Measurements from ENCODE around the gene SLC1A2. TPM values are rescaled to one million over a fixed set of nuclear protein-coding genes. Genes with fewer than 3 reads are reported as not detected.
A peak's percentile ranks its signal among the peaks of the same experiment; 100 is the strongest.

SLC1A2 gene
- total and polyA plus RNA-seq, 2 of the 4 experiments (the other 2 are of a cell fraction): 0.15 to 0.54 TPM

- peaks cover 22% of the 10 kb centered on the region for H3K4me1 ChIP-seq (ENCODE audit: control insufficient read depth, insufficient read depth, low read length)
- no peaks in the 10 kb centered on the region for H4K20me1 ChIP-seq (ENCODE audit: insufficient read depth, low read length)
- BruUV-seq (replicated peaks): no TSS peak
- H2AK9ac ChIP-seq (replicated peaks; ENCODE audit: low read depth, low read length, poor library complexity): no peak overlapping the region
- ChIA-PET CTCF (interaction anchor here (0.5 kb wide), 1 partner anchor 457 kb away, joined by 3 read pairs; no protein-coding TSS in a partner anchor), POLR2A (ENCODE audit: unreplicated experiment) (no interaction called here)
- H2AFZ ChIP-seq (replicated peaks; ENCODE audit: low read length, poor library complexity): no peak overlapping the region
- no peaks in the 10 kb centered on the region; the same call in 1 of the 2 replicates for H3K9me3 ChIP-seq (ENCODE audit: control insufficient read depth, insufficient read depth, low read length)
- no peak overlapping the region for H3K23ac ChIP-seq (ENCODE audit: low read depth, low read length)
- no peak overlapping the region; the same call in 1 of the 2 replicates for H4K91ac ChIP-seq (ENCODE audit: insufficient read depth, low read depth, low read length)
- no peak overlapping the region for H2BK5ac ChIP-seq (ENCODE audit: low read depth, low read length, poor library complexity, severe bottlenecking)
- H3K36me3 ChIP-seq (ENCODE audit: control insufficient read depth, insufficient read depth, low read length): no peaks in the 10 kb centered on the region
- no peak overlapping the region for H3K14ac ChIP-seq (replicated peaks; ENCODE audit: low read depth, low read length)
- H3K56ac ChIP-seq (ENCODE audit: extremely low read depth, insufficient read depth, low read length): no peak overlapping the region
- peak overlapping the region; percentile 48; the same call in 1 of the 2 replicates for H3K18ac ChIP-seq (ENCODE audit: low read depth, low read length)
- no peak overlapping the region for H3K9ac ChIP-seq (ENCODE audit: low read depth, low read length)
- H3K9me1 ChIP-seq (ENCODE audit: insufficient read depth, low read length): peaks cover 11% of the 10 kb centered on the region
- H3K4me3 ChIP-seq (ENCODE audit: insufficient read depth, low read depth, low read length): no peak overlapping the region
- peak overlapping the region; percentile 57; the same call in 1 of the 2 replicates for H2BK20ac ChIP-seq (ENCODE audit: low read depth, low read length)
- ATAC-seq (ENCODE audit: low read depth) (no peak), DNase-seq (no peak)
- 94% methylated on average over 4 of the region's 5 CpGs; no CpG with 5 or more reads in 1 of the 2 experiments for WGBS, 2 experiments (ENCODE audit: extremely low coverage in 2 of 2, insufficient read length in 1 of 2)
- H3K79me1 ChIP-seq (ENCODE audit: low read depth in 1 of 2, low read length in 2 of 2): no peaks in the 10 kb centered on the region
- H3K4me2 ChIP-seq (ENCODE audit: low read depth, low read length): no peak overlapping the region
- no peak overlapping the region for H2BK120ac ChIP-seq (ENCODE audit: low read depth, low read length)
- TF ChIP-seq MAZ (IDR thresholded peaks at IDR 0.05; ENCODE audit: borderline replicate concordance, low read depth, low read length): no peak
- TF ChIP-seq RAD21 (IDR thresholded peaks at IDR 0.05; ENCODE audit: low read length): no peak
- TF ChIP-seq RCOR1 (IDR thresholded peaks at IDR 0.05; ENCODE audit: insufficient replicate concordance, low read length): no peak
- TF ChIP-seq POLR2A (IDR thresholded peaks at IDR 0.05; ENCODE audit: low read depth, low read length): no peak
- no peak for TF ChIP-seq CHD1 (IDR thresholded peaks at IDR 0.05; ENCODE audit: low read depth, low read length)
- TF ChIP-seq SMC3 (IDR thresholded peaks at IDR 0.05; ENCODE audit: low read depth, low read length): no peak
- TF ChIP-seq RFX5 (IDR thresholded peaks at IDR 0.05; ENCODE audit: low read depth, low read length): no peak
- TF ChIP-seq MXI1 (IDR thresholded peaks at IDR 0.05; ENCODE audit: borderline replicate concordance, low read depth, low read length): no peak
- TF ChIP-seq CTCF (conservative IDR thresholded peaks at IDR 0.05; ENCODE audit: low read depth, low read length): no peak
- TF ChIP-seq ELK1 (IDR thresholded peaks at IDR 0.05; ENCODE audit: borderline replicate concordance, low read depth, low read length): no peak
- H2BK15ac ChIP-seq (ENCODE audit: low read depth, low read length): peak overlapping the region; percentile 67; the same call in 2 of the 3 replicates
- H3K4ac ChIP-seq (ENCODE audit: low read depth, low read length): no peak overlapping the region; the same call in 1 of the 2 replicates
- H4K5ac ChIP-seq (ENCODE audit: low read depth, low read length): peak overlapping the region; percentile 18; the same call in 1 of the 2 replicates
- no peak overlapping the region for H3K27ac ChIP-seq (ENCODE audit: insufficient read depth, low read length)
- dilution Hi-C loops (cut with HindIII; ENCODE audit: low sequenced_read_pairs, unreplicated experiment) (no loop called here), intact Hi-C loops (cut with micrococcal nuclease) (loop anchor here (5.0 kb wide), 1 partner anchor 128 kb away; no protein-coding TSS in a partner anchor), in situ Hi-C loops (cut with MboI; ENCODE audit: low sequenced_read_pairs) (no loop called here)
- H3K27me3 ChIP-seq (ENCODE audit: control insufficient read depth, insufficient read depth, low read length): no peaks in the 10 kb centered on the region
- peak overlapping the region; percentile 59 for H2AK5ac ChIP-seq (ENCODE audit: low read depth, low read length)
- no peak overlapping the region; a peak in 1 of 4 replicates for H4K8ac ChIP-seq (ENCODE audit: low read depth in 2 of 2, low read length in 2 of 2)
These were observed 54.0 kb downstream of the SLC1A2 start for GRCh38 chr11:35365395-35365794.

Measured in IMR-90 (cell line).